OCI-M2 (cell line): ENCODE data around the gene PMP22.

Experiments used
- DNase-seq: peaks from one replicate; lab custom pipeline; 2025; ENCODE audit not compliant: unreplicated experiment; lab: John Stamatoyannopoulos, UW

PMP22 gene

DNA sequence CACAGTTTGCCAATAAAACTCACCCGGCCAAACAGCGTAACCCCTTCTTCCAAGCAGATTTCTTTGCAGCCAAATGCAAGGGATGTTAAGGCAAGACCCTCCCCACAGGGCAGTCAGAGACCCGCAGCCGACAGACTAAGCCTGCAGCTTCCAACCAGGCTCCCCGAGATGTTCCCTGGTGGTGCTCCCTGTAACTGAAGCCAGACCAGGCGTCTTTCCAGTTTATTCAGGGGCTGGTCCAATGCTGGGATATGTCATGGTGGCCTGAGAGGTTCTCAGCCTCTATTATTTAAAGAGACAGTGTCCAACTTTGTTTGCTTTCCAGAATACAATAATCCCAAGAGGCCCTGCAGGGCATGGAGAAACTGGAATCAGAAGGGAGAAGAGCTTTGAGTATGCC is at the start of gene PMP22:
Gene PMP22 (minus strand): TSS at position 196 of the 400 bp plus-strand sequence. CDS start 4,599 bp downstream, outside the sequence.
- DNase-seq = no peak

DNA sequence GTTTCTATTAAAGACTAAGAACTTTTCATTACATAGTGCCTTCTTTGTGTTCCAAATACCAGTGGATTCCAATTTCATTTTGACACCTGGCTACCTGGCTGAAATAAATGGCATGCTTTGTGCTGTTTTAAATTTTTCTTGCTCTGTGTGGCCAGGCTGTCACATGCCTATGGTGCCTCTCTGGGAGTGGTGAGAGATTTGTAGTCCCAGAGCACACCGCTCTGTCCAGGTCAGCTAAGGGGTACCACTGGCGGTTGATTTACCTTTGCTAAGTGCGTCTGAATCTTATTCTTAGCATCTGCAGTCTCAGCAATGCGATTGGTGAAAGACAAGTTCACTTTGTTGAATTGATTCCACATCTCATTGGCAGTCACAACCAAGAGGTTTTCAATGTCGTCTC is 46.9 kb upstream of the PMP22 start:
- DNase-seq = no peak

DNA sequence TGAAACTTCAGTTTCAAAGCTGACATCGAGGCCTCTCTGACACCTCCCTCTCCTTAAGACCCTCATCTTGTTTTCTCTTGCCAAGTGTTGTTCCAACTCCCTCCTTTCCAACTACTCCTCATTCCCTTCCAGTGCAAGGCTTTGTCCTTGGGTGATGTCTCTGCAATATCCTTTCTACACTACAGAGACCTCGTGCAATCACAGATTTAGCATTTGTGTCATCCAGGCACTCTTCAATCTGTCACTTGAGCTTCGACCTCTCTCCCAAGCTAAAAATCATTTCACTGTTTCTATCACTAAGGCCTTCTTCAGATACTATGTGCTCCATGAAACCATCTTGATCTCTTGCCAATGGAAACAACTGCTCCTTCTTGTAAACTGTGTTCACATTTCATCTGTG is 44.7 kb upstream of the PMP22 start:
- DNase-seq = no peak

DNA sequence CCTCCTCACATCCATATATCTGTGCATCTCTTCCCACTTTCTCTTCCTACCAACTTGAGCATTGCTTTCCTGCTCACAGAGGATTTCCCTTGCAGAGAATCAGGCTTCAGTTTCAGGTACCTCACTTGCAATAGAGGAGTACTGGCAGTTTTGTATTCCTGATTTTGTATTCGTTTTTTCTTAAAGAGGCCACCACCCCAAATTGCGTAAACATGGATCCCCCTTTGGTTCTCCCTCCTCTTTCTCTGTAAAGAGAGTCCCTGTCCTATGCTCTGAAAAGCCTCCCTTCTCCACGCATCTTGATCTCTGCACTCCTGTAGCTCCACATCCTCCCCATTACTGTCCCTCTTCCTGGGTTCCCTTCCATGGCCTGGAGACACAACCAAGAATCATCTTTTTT is 44.1 kb upstream of the PMP22 start:
- no peak for DNase-seq

DNA sequence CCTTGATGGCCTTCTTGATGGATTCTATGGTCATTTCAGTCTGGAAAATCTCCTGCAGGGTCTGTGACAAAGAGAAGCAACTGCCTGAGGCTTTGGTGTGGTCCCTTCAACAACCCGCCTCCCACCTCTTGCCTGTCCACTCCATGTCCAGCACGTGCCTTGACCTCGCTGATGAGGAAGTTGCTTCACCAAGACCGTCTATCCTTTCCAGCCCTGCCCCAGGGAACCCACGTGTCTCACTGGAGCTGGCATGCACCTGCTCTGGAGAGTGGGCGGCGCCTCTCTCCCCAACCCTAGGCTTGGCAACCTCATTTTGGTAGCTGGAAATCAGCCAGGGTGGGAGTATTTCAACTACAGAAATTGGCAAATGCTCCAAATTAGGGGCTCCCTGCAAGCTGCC is 43.6 kb upstream of the PMP22 start:
- DNase-seq = no peak

GRCh38 chr17:15307710-15308111 is 42.6 kb upstream of the PMP22 start:
- DNase-seq = no peak

GRCh38 chr17:15303851-15304250 is 38.7 kb upstream of the PMP22 start:
- DNase-seq = no peak

DNA sequence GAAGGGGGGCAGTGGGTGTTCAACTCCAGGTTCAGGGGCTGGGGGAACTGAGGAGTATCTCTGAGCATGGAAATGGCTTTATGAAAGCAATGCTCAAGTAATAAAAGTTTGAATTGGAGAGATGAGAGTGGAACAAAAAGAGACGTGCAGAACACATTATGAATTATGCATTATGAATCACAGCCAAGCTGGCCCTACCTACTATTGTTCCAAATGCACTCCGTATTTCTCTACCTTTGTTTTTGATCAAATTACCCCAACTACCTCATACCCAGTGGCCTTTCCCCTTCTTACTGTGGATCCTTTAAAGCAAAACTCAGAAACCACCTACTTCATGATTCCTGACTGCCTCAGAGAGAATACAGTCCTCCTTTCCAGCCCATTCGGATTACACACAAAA is 38.1 kb upstream of the PMP22 start:
- no peak for DNase-seq

DNA sequence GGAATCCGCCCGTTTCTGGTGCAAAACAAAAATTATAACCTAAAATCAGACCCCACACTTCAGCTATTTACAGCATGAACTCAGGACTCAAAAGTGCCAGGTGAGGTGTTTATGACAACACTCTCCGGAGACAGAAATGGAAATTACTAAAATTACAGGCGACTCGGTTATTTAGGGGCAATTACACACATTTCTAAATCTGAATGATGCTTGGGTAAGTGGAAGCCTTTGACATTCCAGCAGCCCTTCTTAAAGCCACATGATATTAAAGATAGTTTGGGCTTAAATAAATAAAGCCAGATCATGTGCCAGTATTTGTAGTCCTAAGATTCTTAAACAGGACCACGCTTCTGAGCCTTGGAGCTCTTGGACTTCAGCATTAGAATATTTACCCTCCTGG is 36.7 kb upstream of the PMP22 start:
- no peak for DNase-seq

DNA sequence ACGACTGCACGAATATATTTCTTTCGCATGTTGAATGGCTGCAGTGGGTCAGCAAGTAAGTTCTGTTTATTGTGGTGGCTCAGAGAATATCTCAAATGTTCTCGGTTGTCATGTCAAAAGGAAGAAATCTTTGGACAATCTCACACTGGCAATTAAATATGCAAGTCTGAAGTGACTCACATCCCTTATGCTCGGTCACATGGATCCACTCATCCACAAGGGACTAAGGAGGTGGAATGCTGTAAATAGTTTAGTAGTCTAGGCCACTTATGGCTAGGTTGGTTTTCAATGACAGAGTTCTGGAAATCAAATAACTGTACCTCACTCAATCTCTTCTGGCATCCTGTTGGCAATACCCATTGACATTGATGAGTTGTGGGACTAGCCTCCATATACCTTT is 33.0 kb upstream of the PMP22 start:
- no peak for DNase-seq

DNA sequence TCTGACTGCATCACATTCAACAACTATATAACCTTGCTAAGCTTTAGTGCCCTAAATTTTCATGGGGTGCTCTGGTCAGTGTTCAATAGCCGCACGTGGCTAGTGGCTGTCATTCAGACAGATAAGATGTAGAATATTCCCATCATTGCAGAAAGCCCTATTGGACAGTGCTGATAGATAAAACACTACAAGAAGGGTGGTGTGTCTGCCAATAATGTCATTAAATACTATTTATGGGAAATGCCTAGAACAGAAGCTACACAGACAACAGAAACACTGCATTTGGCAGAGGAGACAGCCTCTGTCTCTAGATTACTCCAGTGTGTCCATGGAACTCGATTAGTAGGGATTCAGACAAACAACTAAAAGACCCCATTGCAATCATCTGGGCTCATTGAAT is 28.4 kb upstream of the PMP22 start:
- no peak for DNase-seq

- DNase-seq = no peak
Observed at GRCh38 chr17:15291674-15292361, 26.7 kb upstream of the PMP22 start.

GRCh38 chr17:15290605-15291004 is 25.5 kb upstream of the PMP22 start:
- no peak for DNase-seq

- no peak for DNase-seq
Observed at GRCh38 chr17:15289285-15290183, 24.4 kb upstream of the PMP22 start.

GRCh38 chr17:15288859-15289258 is 23.7 kb upstream of the PMP22 start:
- no peak for DNase-seq

- no peak for DNase-seq
Observed at GRCh38 chr17:15287538-15288267, 22.6 kb upstream of the PMP22 start.

DNA sequence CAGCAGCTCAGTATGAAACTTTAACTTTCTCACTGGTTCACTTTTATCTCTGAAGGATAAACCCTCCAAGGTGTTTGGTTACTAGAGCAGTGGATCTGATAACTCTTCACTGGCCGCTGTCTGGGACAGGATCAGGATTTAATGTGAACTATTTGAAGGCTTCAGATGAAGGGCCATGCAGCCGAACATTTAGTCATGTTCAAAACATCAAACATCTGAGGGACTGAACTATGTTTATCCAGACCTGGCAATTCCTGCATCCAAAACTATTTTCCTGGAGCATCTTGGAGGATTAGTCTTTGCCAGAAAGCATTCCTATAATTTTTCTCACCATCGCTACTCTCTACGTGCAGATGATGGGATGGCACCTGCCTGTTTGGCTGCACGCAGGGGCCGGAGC is 20.3 kb upstream of the PMP22 start:
- no peak for DNase-seq

DNA sequence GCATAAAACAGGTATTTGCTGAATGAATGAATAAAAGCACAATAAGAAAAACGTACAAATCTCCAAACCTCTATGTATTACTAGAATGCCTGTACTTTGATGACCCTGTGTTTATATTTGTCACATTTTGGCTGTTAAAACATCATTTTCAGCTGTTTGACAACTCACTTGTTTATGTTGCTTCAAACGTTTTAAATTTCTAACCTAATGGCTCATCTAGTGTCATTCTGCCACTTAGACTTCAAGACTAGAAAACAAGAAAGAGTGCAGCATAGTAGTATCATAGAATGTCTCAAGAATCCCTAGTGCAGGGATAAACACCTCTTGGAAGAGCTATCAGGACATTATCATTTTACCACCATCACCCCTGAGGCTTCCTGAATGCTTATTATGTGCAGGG is 19.4 kb upstream of the PMP22 start:
- DNase-seq = no peak

DNA sequence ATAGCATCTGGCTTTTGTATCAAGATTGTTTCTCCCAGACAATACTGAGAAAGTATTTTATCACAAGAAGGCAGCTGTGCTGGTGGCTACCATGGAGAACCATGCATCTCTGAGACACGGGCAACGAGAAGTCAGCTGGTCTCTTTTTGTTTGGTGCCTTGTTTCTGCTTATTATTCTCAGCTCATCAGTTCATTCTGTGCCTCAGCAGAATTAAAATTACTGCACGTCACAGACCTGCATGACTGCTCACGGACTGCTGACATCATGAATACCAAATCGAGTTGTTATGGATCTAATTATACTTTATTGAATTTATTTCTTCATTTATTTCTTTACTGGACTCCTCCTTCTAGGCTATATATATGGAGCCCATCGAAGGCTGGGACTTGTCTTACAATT is 19.0 kb upstream of the PMP22 start:
- DNase-seq = no peak

DNA sequence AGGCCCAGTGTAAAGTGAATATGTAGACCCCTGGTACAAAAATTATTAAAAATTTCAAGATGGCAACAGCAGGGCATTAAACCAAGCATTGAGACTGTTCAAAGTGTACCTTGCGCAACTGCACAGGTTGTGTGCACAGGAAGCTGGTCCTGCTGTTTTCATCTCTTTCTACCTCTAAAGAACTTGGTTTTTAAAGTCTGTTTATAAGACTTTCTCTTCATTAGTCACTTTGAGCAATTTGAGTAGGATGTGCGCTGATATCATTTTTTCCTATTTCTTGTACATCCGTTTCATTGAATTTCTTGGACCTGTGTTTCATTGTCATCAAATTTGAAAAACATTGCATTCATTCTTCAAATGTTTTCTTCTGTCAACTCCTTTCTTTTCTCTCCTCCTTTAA is 16.8 kb upstream of the PMP22 start:
- no peak for DNase-seq

GRCh38 chr17:15278924-15279477 is 13.9 kb upstream of the PMP22 start:
- DNase-seq = no peak
